GM18867 (cell line): Measurements from ENCODE around the gene PPP1R15B.
"Not testable (repeated sequence)": the region's sequence is repeated elsewhere in the genome, so short reads cannot be mapped to it uniquely, and the experiment has no call there.

Source experiments
- ATAC-seq: cut with Tn5 transposase; IDR thresholded peaks from one replicate; pipeline ENCODE4 v1.9.1; 2021; ENCODE audit warnings: mild to moderate bottlenecking, moderate library complexity; ENCODE audit not compliant: unreplicated experiment

The PPP1R15B gene

GRCh38 chr1:204422061-204422705 is 10.6 kb upstream of the PPP1R15B start:
- ATAC-seq = not testable (repeated sequence)

GRCh38 chr1:204421441-204421840 is 9.8 kb upstream of the PPP1R15B start:
- no peak for ATAC-seq

- no peak for ATAC-seq
Measured at GRCh38 chr1:204420039-204421004, 8.7 kb upstream of the PPP1R15B start.

- ATAC-seq = no peak
Measured at GRCh38 chr1:204419064-204419403, 7.4 kb upstream of the PPP1R15B start.

GRCh38 chr1:204418174-204419063 is 6.8 kb upstream of the PPP1R15B start:
- no peak for ATAC-seq

GRCh38 chr1:204417074-204417997 is 5.7 kb upstream of the PPP1R15B start:
- no peak for ATAC-seq

GRCh38 chr1:204416589-204417073 is 5.0 kb upstream of the PPP1R15B start:
- no peak for ATAC-seq

GRCh38 chr1:204415351-204415750 is 3.7 kb upstream of the PPP1R15B start:
- no peak for ATAC-seq

GRCh38 chr1:204414016-204414415 is 2.4 kb upstream of the PPP1R15B start:
- no peak for ATAC-seq

- ATAC-seq = no peak
Measured at GRCh38 chr1:204413170-204413535, 1.5 kb upstream of the PPP1R15B start.

- ATAC-seq = peak; percentile 30
Measured at GRCh38 chr1:204410688-204411450, 748 bp downstream of the PPP1R15B start.

- no peak for ATAC-seq
Measured at GRCh38 chr1:204409836-204410687, 1.6 kb downstream of the PPP1R15B start.

- ATAC-seq = no peak
Measured at GRCh38 chr1:204409123-204409522, 2.5 kb downstream of the PPP1R15B start.

GRCh38 chr1:204408602-204409001 is 3.0 kb downstream of the PPP1R15B start:
- ATAC-seq = no peak

GRCh38 chr1:204408074-204408507 is 3.5 kb downstream of the PPP1R15B start:
- ATAC-seq = no peak

- ATAC-seq = no peak
Measured at GRCh38 chr1:204407295-204407971, 4.2 kb downstream of the PPP1R15B start.

GRCh38 chr1:204406621-204407020 is 5.0 kb downstream of the PPP1R15B start:
- ATAC-seq = no peak

GRCh38 chr1:204405988-204406387 is 5.6 kb downstream of the PPP1R15B start:
- ATAC-seq = no peak
